ENCODE measurements around the gene MGLL. TPM values are rescaled to one million over a fixed set of nuclear protein-coding genes. Genes with fewer than 3 reads are reported as not detected.

Gene MGLL
- total RNA-seq, 1 experiment from 2014 or later = 2.1 TPM

- ATAC-seq (no peak), DNase-seq (ENCODE audit: low read depth, low spot score) (no peak)
- in situ Hi-C loops (cut with HindIII; ENCODE audit: low pct_unique_long_range_greater_than_20kb, low sequenced_read_pairs) (no loop called here), intact Hi-C loops (cut with micrococcal nuclease; ENCODE audit: unreplicated experiment) (no loop called here)
- H3K4me3 ChIP-seq (ENCODE audit: low read depth in 2 of 2, low read length in 2 of 2) = no peak overlapping the region
- TF ChIP-seq TCF7L2 (IDR thresholded peaks at IDR 0.05; ENCODE audit: low read depth, low read length) (no peak), POLR2AphosphoS5 (IDR thresholded peaks at IDR 0.05; ENCODE audit: low read depth, low read length) (no peak), SIN3A (IDR thresholded peaks at IDR 0.05; ENCODE audit: borderline replicate concordance, insufficient read depth, low read depth, low read length) (no peak), CTCF (IDR thresholded peaks at IDR 0.05) (no peak), REST (IDR thresholded peaks at IDR 0.05; ENCODE audit: insufficient read depth in 1 of 2, low read depth in 2 of 2, low read length in 1 of 2) (no peak)
- no peaks in the 10 kb centered on the region for H3K4me1 ChIP-seq (ENCODE audit: control insufficient read depth, insufficient read depth, low read length)
- peaks cover 2% of the 10 kb centered on the region; the same call in 1 of the 2 replicates for H3K27me3 ChIP-seq (ENCODE audit: control insufficient read depth, insufficient read depth, low read length)
- ChIA-PET POLR2A (no interaction called here), CTCF (interaction anchor here (0.6 kb wide), 1 partner anchor 54 kb away, joined by 3 read pairs; no protein-coding TSS in a partner anchor)
- H3K27ac ChIP-seq (ENCODE audit: low read length) = no peak overlapping the region
- H3K9me3 ChIP-seq (ENCODE audit: control insufficient read depth, insufficient read depth, low read depth, low read length) = no peaks in the 10 kb centered on the region
- H3K36me3 ChIP-seq (ENCODE audit: control insufficient read depth, insufficient read depth, low read length) = no peaks in the 10 kb centered on the region
- BruUV-seq (replicated peaks) = no TSS peak
Measured at GRCh38 chr3:127739347-127740135, 82.8 kb downstream of the MGLL start.

GRCh38 chr3:127738192-127738840, 84.0 kb downstream of the MGLL start:
- H3K27me3 ChIP-seq (ENCODE audit: control insufficient read depth, insufficient read depth, low read length) = no peaks in the 10 kb centered on the region; the same call in 1 of the 2 replicates
- ChIA-PET CTCF (interaction anchor here (0.7 kb wide), 1 partner anchor 75 kb away, joined by 3 read pairs; no protein-coding TSS in a partner anchor), POLR2A (no interaction called here)
- DNase-seq (ENCODE audit: low read depth, low spot score) = no peak
- no peaks in the 10 kb centered on the region for H3K4me1 ChIP-seq (ENCODE audit: control insufficient read depth, insufficient read depth, low read length)
- TF ChIP-seq REST (IDR thresholded peaks at IDR 0.05; ENCODE audit: insufficient read depth in 1 of 2, low read depth in 2 of 2, low read length in 1 of 2) (no peak), CTCF (IDR thresholded peaks at IDR 0.05) (no peak), TCF7L2 (IDR thresholded peaks at IDR 0.05; ENCODE audit: low read depth, low read length) (no peak), SIN3A (IDR thresholded peaks at IDR 0.05; ENCODE audit: borderline replicate concordance, insufficient read depth, low read depth, low read length) (no peak), POLR2AphosphoS5 (IDR thresholded peaks at IDR 0.05; ENCODE audit: low read depth, low read length) (no peak)
- ATAC-seq = no peak
- H3K36me3 ChIP-seq (ENCODE audit: control insufficient read depth, insufficient read depth, low read length) = no peaks in the 10 kb centered on the region
- in situ Hi-C loops (cut with HindIII; ENCODE audit: low pct_unique_long_range_greater_than_20kb, low sequenced_read_pairs) = no loop called here
- no peaks in the 10 kb centered on the region for H3K9me3 ChIP-seq (ENCODE audit: control insufficient read depth, insufficient read depth, low read depth, low read length)
- intact Hi-C loops (cut with micrococcal nuclease; ENCODE audit: unreplicated experiment) = no loop called here
- no peak overlapping the region for H3K27ac ChIP-seq (ENCODE audit: low read length)
- no peak overlapping the region for H3K4me3 ChIP-seq (ENCODE audit: low read depth in 2 of 2, low read length in 2 of 2)
- no TSS peak for BruUV-seq (replicated peaks)
